Measurements from ENCODE around the gene SEPTIN7. TPM values are rescaled to one million over a fixed set of nuclear protein-coding genes. Genes with fewer than 3 reads are reported as not detected.

Gene SEPTIN7
- total RNA-seq, 1 experiment from 2014 or later: 292 TPM

DNA sequence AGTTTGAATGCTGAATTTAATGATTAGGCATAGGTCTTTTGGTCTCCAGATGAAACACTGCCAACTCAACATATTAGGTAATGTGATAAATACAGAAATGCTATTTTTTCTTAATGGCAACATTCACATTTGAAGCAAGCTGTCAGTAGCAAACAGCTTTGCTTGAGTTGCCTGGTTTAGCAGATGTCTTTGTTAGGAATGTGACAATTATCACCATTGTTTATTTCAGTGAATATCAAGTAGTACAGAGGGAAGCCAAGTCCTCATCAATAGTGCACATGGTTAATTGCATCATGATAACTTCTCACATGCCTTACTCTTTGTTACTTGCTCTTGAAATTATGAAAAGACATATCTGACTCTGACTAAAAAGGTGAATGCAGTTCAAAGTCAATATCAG, 23.7 kb upstream of the SEPTIN7 start:
- Histone ChIP-seq H3K4me1 (ENCODE audit: control insufficient read depth, insufficient read depth, low read length) (no peaks in the 10 kb centered on the region), H3K4me3 (ENCODE audit: low read depth in 2 of 2, low read length in 2 of 2) (no peak overlapping the region), H3K36me3 (ENCODE audit: control insufficient read depth, insufficient read depth, low read length) (no peaks in the 10 kb centered on the region), H3K27ac (ENCODE audit: low read length) (no peak overlapping the region), H3K9me3 (ENCODE audit: control insufficient read depth, insufficient read depth, low read depth, low read length) (no peaks in the 10 kb centered on the region), H3K27me3 (ENCODE audit: control insufficient read depth, insufficient read depth, low read length) (peaks cover 33% of the 10 kb centered on the region)
- ATAC-seq: no peak
- ChIA-PET CTCF (no interaction called here), POLR2A (interaction anchor here (0.5 kb wide), 1 partner anchor 122 kb away, joined by 3 read pairs; no protein-coding TSS in a partner anchor)
- BruUV-seq (replicated peaks): no TSS peak
- no peak for DNase-seq (ENCODE audit: low read depth, low spot score)
- in situ Hi-C loops (cut with HindIII; ENCODE audit: low pct_unique_long_range_greater_than_20kb, low sequenced_read_pairs) (no loop called here), intact Hi-C loops (cut with micrococcal nuclease; ENCODE audit: unreplicated experiment) (no loop called here)
- TF ChIP-seq TCF7L2 (IDR thresholded peaks at IDR 0.05; ENCODE audit: low read depth, low read length) (no peak), CTCF (IDR thresholded peaks at IDR 0.05) (no peak), REST (IDR thresholded peaks at IDR 0.05; ENCODE audit: insufficient read depth in 1 of 2, low read depth in 2 of 2, low read length in 1 of 2) (no peak), POLR2AphosphoS5 (IDR thresholded peaks at IDR 0.05; ENCODE audit: low read depth, low read length) (no peak), SIN3A (IDR thresholded peaks at IDR 0.05; ENCODE audit: borderline replicate concordance, insufficient read depth, low read depth, low read length) (no peak)

- H3K4me3 ChIP-seq (ENCODE audit: low read depth in 2 of 2, low read length in 2 of 2): no peak overlapping the region
- DNase-seq (ENCODE audit: low read depth, low spot score) (no peak), ATAC-seq (no peak)
- in situ Hi-C loops (cut with HindIII; ENCODE audit: low pct_unique_long_range_greater_than_20kb, low sequenced_read_pairs) (no loop called here), intact Hi-C loops (cut with micrococcal nuclease; ENCODE audit: unreplicated experiment) (no loop called here)
- H3K9me3 ChIP-seq (ENCODE audit: control insufficient read depth, insufficient read depth, low read depth, low read length): no peaks in the 10 kb centered on the region
- ChIA-PET POLR2A (no interaction called here), CTCF (no interaction called here)
- peaks cover 31% of the 10 kb centered on the region for H3K27me3 ChIP-seq (ENCODE audit: control insufficient read depth, insufficient read depth, low read length)
- H3K4me1 ChIP-seq (ENCODE audit: control insufficient read depth, insufficient read depth, low read length): no peaks in the 10 kb centered on the region
- no peaks in the 10 kb centered on the region for H3K36me3 ChIP-seq (ENCODE audit: control insufficient read depth, insufficient read depth, low read length)
- TF ChIP-seq TCF7L2 (IDR thresholded peaks at IDR 0.05; ENCODE audit: low read depth, low read length): no peak
- no peak for TF ChIP-seq CTCF (IDR thresholded peaks at IDR 0.05)
- TF ChIP-seq POLR2AphosphoS5 (IDR thresholded peaks at IDR 0.05; ENCODE audit: low read depth, low read length): no peak
- no peak for TF ChIP-seq SIN3A (IDR thresholded peaks at IDR 0.05; ENCODE audit: borderline replicate concordance, insufficient read depth, low read depth, low read length)
- no peak for TF ChIP-seq REST (IDR thresholded peaks at IDR 0.05; ENCODE audit: insufficient read depth in 1 of 2, low read depth in 2 of 2, low read length in 1 of 2)
- BruUV-seq (replicated peaks): no TSS peak
- no peak overlapping the region for H3K27ac ChIP-seq (ENCODE audit: low read length)
Measured at GRCh38 chr7:35780070-35780469, 20.8 kb upstream of the SEPTIN7 start.
